AG04450 (cell line): ENCODE results near the gene ANKRD28. TPM values are rescaled to one million over a fixed set of nuclear protein-coding genes. Genes with fewer than 3 reads are reported as not detected.

Experiments
- CTCF ChIA-PET: fragments of 300-600, 350-600 bp; formaldehyde crosslinking; extraction: SDS; loops from one replicate; lab custom pipeline; 2022; ENCODE audit warnings: antibody characterized with exemption, inconsistent platforms; lab: Charles Lee
- POLR2A ChIA-PET: fragments of 350-600 bp; formaldehyde crosslinking; extraction: SDS; loops from one replicate; lab custom pipeline; 2021; ENCODE audit warnings: antibody characterized with exemption, inconsistent platforms; lab: Yijun Ruan, JAX
- DNase-seq: peaks from one replicate; pipeline ENCODE4 v3.0.0-alpha.2; 2011; ENCODE audit warnings: low read depth, low spot score
- H3K27ac ChIP-seq: one replicate; pipeline ENCODE4 v1.5.1; 2012; ENCODE audit warnings: low read depth, low read length, control low read depth
- H3K27me3 ChIP-seq: one replicate; pipeline ENCODE4 v1.6.0; 2012; ENCODE audit warnings: low read length; ENCODE audit not compliant: control insufficient read depth, insufficient read depth
- H3K4me3 ChIP-seq: 2 replicates; pipeline ENCODE4 v1.5.1; 2011; ENCODE audit warnings: mild to moderate bottlenecking, low read depth, low read length, control low read depth
- H3K9me3 ChIP-seq: 2 replicates; pipeline ENCODE4 v1.5.1; 2012; ENCODE audit warnings: low read length; ENCODE audit not compliant: control insufficient read depth, insufficient read depth
- CTCF ChIP-seq: IDR thresholded peaks from 2 replicates; pipeline ENCODE4 v1.5.1; 2011; ENCODE audit warnings: low read depth, low read length, control low read depth, inconsistent platforms
- polyA plus RNA-seq: library from polyadenylated mRNA; depleted of rRNA; stranded (reverse); fragments of >200 nt; gene quantifications from 2 replicates; pipeline ENCODE4 v1.2.3, GENCODE V29; 2011

The ANKRD28 gene
- polyA plus RNA-seq, 1 experiment = 134 TPM

- no peak for TF ChIP-seq CTCF
- CTCF ChIA-PET = no interaction called here
- POLR2A ChIA-PET = no interaction called here
- H3K4me3 ChIP-seq = no peak overlapping the region
- no peak overlapping the region for H3K27ac ChIP-seq
- H3K27me3 ChIP-seq = no peaks in the 10 kb centered on the region
- H3K9me3 ChIP-seq = no peaks in the 10 kb centered on the region
- no peak for DNase-seq
These were observed 159.4 kb downstream of the ANKRD28 start for GRCh38 chr3:15638193-15638890.

GRCh38 chr3:15637131-15637951 lies 160.4 kb downstream of the ANKRD28 start:
- DNase-seq = no peak
- POLR2A ChIA-PET = no interaction called here
- H3K27me3 ChIP-seq = no peaks in the 10 kb centered on the region
- no peaks in the 10 kb centered on the region for H3K9me3 ChIP-seq
- peak overlapping the region; percentile 11 for H3K27ac ChIP-seq
- CTCF ChIA-PET = no interaction called here
- no peak overlapping the region for H3K4me3 ChIP-seq
- no peak for TF ChIP-seq CTCF

GRCh38 chr3:15636028-15636709 lies 161.6 kb downstream of the ANKRD28 start:
- peak overlapping the region; percentile 18; the same call in 1 of the 2 replicates for H3K4me3 ChIP-seq

GRCh38 chr3:15635121-15635661 lies 162.6 kb downstream of the ANKRD28 start:
- no peak for TF ChIP-seq CTCF
- ChIA-PET CTCF (interaction anchor here (0.6 to 1.4 kb wide), 2 partner anchors 11 to 177 kb away, joined by 3 to 6 read pairs; no protein-coding TSS in a partner anchor), POLR2A (interaction anchor here (0.6 to 2.6 kb wide), 3 partner anchors 12 to 426 kb away, joined by 3 to 20 read pairs (median 5); no protein-coding TSS in a partner anchor)
- H3K27me3 ChIP-seq = no peaks in the 10 kb centered on the region
- H3K9me3 ChIP-seq = no peaks in the 10 kb centered on the region
- DNase-seq = no peak
- H3K27ac ChIP-seq = peak overlapping the region; percentile 98
- H3K4me3 ChIP-seq = no peak overlapping the region

More at GRCh38 chr3:15636028-15636709, 161.6 kb downstream of the ANKRD28 start:
- Histone ChIP-seq H3K27me3 (no peaks in the 10 kb centered on the region), H3K9me3 (no peaks in the 10 kb centered on the region), H3K27ac (peak overlapping the region; percentile 98)
- peak; percentile 74 for DNase-seq
- CTCF ChIA-PET = no interaction called here
- POLR2A ChIA-PET = interaction anchor here (2.6 kb wide), 1 partner anchor 11 kb away, joined by 20 read pairs; no protein-coding TSS in a partner anchor
- TF ChIP-seq CTCF = no peak
